Measurements from ENCODE around the gene IPO4.

- no peak for TF ChIP-seq CTCF (IDR thresholded peaks at IDR 0.05)
- TF ChIP-seq POLR2A (IDR thresholded peaks at IDR 0.05) = no peak
Observed at GRCh38 chr14:24231263-24232120, 42.9 kb upstream of the IPO4 start.
